DOHH2 (cell line): ENCODE data around the gene SEL1L3.

ENCODE experiments used
- H3F3A ChIP-seq: fragments of 200-600 bp; sonication (generic), shearing (Covaris generic); 2 replicates; pipeline ENCODE4 v1.6.0; 2016; ENCODE audit warnings: antibody characterized with exemption, mild to moderate bottlenecking; ENCODE audit not compliant: control insufficient read depth, insufficient read depth
- H3K27ac ChIP-seq: fragments of 200-600 bp; sonication (generic); 2 replicates; pipeline ENCODE4 v1.5.1; 2014; ENCODE audit warnings: low read depth, mild to moderate bottlenecking, low read length, moderate library complexity
- H3K27me3 ChIP-seq: fragments of 200-600 bp; sonication (generic); 2 replicates; pipeline ENCODE4 v1.6.1; 2014; ENCODE audit warnings: mild to moderate bottlenecking, low read length, mixed read lengths; ENCODE audit not compliant: control insufficient read depth
- H3K36me3 ChIP-seq: fragments of 200-600 bp; sonication (generic); 2 replicates; pipeline ENCODE4 v1.6.1; 2014; ENCODE audit warnings: mild to moderate bottlenecking, low read length, moderate library complexity, mixed read lengths; ENCODE audit not compliant: control insufficient read depth
- H3K4me1 ChIP-seq: fragments of 200-600 bp; sonication (generic); 2 replicates; pipeline ENCODE4 v1.6.1; 2014; ENCODE audit warnings: mild to moderate bottlenecking, low read length, mixed read lengths; ENCODE audit not compliant: control insufficient read depth
- H3K4me2 ChIP-seq: fragments of 200-600 bp; sonication (generic); 2 replicates; pipeline ENCODE4 v1.6.0; 2014; ENCODE audit warnings: mild to moderate bottlenecking, low read length, moderate library complexity
- H3K4me3 ChIP-seq: fragments of 200-600 bp; sonication (generic); 2 replicates; pipeline ENCODE4 v1.5.1; 2014; ENCODE audit warnings: mild to moderate bottlenecking, low read length, mixed read lengths
- H3K79me2 ChIP-seq: fragments of 200-600 bp; sonication (generic); 2 replicates; pipeline ENCODE4 v1.6.1; 2014; ENCODE audit warnings: mild to moderate bottlenecking, low read length, mixed read lengths; ENCODE audit not compliant: control insufficient read depth
- H3K9me2 ChIP-seq: fragments of 200-600 bp; sonication (generic); replicated peaks from 2 replicates; pipeline ENCODE4 v1.6.1; 2014; ENCODE audit warnings: mild to moderate bottlenecking, low read length, mixed read lengths; ENCODE audit not compliant: control insufficient read depth
- H3K9me3 ChIP-seq: fragments of 200-600 bp; sonication (generic); 2 replicates; pipeline ENCODE4 v1.6.1; 2014; ENCODE audit warnings: antibody characterized with exemption, low read length, mixed read lengths; ENCODE audit not compliant: control insufficient read depth, insufficient read depth
- H4K20me1 ChIP-seq: fragments of 200-600 bp; sonication (generic); 2 replicates; pipeline ENCODE4 v1.6.0; 2014; ENCODE audit warnings: low read depth, mild to moderate bottlenecking, antibody characterized with exemption, low read length, moderate library complexity; ENCODE audit not compliant: control insufficient read depth, insufficient read depth
- CTCF ChIP-seq: fragments of 200-600 bp; sonication (generic); IDR thresholded peaks from one replicate; pipeline ENCODE4 v1.5.1; 2014; ENCODE audit warnings: antibody characterized with exemption, mild to moderate bottlenecking, low read depth, low read length; ENCODE audit not compliant: poor library complexity, severe bottlenecking
- EZH2phosphoT487 ChIP-seq: fragments of 200-600 bp; sonication (generic); IDR thresholded peaks from 2 replicates; pipeline ENCODE4 v1.6.1; 2017; ENCODE audit warnings: borderline replicate concordance, mild to moderate bottlenecking, antibody characterized with exemption, low read length, moderate library complexity, mixed read lengths

The SEL1L3 gene

GRCh38 chr4:25859429-25860148, 3.2 kb downstream of the SEL1L3 start:
- Histone ChIP-seq H3K79me2 (peaks cover 97% of the 10 kb centered on the region), H3K27me3 (no peaks in the 10 kb centered on the region), H3F3A (peaks cover 31% of the 10 kb centered on the region), H3K4me2 (peak overlapping the region; percentile 97), H3K4me3 (peak overlapping the region; percentile 93), H3K9me3 (no peaks in the 10 kb centered on the region), H3K4me1 (peaks cover 75% of the 10 kb centered on the region), H3K9me2 (no peaks in the 10 kb centered on the region), H3K36me3 (peaks cover 93% of the 10 kb centered on the region), H3K27ac (peak overlapping the region; percentile 92), H4K20me1 (peaks cover 31% of the 10 kb centered on the region)
- TF ChIP-seq CTCF (no peak), EZH2phosphoT487 (no peak)

GRCh38 chr4:25857851-25858400, 4.9 kb downstream of the SEL1L3 start:
- H3K4me1 ChIP-seq: peaks cover 78% of the 10 kb centered on the region
- H3F3A ChIP-seq: peaks cover 29% of the 10 kb centered on the region
- peak overlapping the region; percentile 24; the same call in 1 of the 2 replicates for H3K4me3 ChIP-seq
- H3K4me2 ChIP-seq: peak overlapping the region; percentile 97
- TF ChIP-seq CTCF (no peak), EZH2phosphoT487 (no peak)
- peaks cover 97% of the 10 kb centered on the region for H3K79me2 ChIP-seq
- no peaks in the 10 kb centered on the region for H3K27me3 ChIP-seq
- peaks cover 34% of the 10 kb centered on the region for H4K20me1 ChIP-seq
- no peaks in the 10 kb centered on the region for H3K9me2 ChIP-seq
- no peaks in the 10 kb centered on the region for H3K9me3 ChIP-seq
- no peak overlapping the region for H3K27ac ChIP-seq
- H3K36me3 ChIP-seq: peaks cover 95% of the 10 kb centered on the region

- Histone ChIP-seq H3K4me2 (peak overlapping the region; percentile 97), H3K27me3 (no peaks in the 10 kb centered on the region), H3K79me2 (peaks cover 100% of the 10 kb centered on the region), H3K9me2 (no peaks in the 10 kb centered on the region), H3K4me3 (peak overlapping the region; percentile 24; the same call in 1 of the 2 replicates), H3K36me3 (peaks cover 99% of the 10 kb centered on the region), H3F3A (peaks cover 29% of the 10 kb centered on the region), H4K20me1 (peaks cover 37% of the 10 kb centered on the region), H3K4me1 (peaks cover 84% of the 10 kb centered on the region), H3K27ac (0 out of 2 replicates have a peak overlapping the region, but pooled peaks have one; percentile 8), H3K9me3 (no peaks in the 10 kb centered on the region)
- TF ChIP-seq EZH2phosphoT487: no peak
- peak; percentile 54 for TF ChIP-seq CTCF
Measured at GRCh38 chr4:25857403-25857802, 5.4 kb downstream of the SEL1L3 start.
